NT2/D1 (cell line): ENCODE results near the gene TMEM62.

Source experiments
- DNase-seq: peaks from one replicate; pipeline ENCODE4 v3.0.0-alpha.2; 2011; ENCODE audit warnings: low read depth, low spot score
- H3K27me3 ChIP-seq: 2 replicates; pipeline ENCODE4 v1.6.0; 2011; ENCODE audit warnings: mild to moderate bottlenecking; ENCODE audit not compliant: insufficient read length, insufficient read depth
- H3K36me3 ChIP-seq: 2 replicates; pipeline ENCODE4 v1.6.1; 2011; ENCODE audit warnings: mild to moderate bottlenecking, low read length, mixed read lengths; ENCODE audit not compliant: insufficient read depth, insufficient read length
- H3K4me1 ChIP-seq: 2 replicates; pipeline ENCODE4 v1.5.1; 2011; ENCODE audit not compliant: insufficient read depth, insufficient read length
- H3K4me3 ChIP-seq: 2 replicates; pipeline ENCODE4 v1.5.1; 2011; ENCODE audit warnings: low read depth; ENCODE audit not compliant: insufficient read length
- H3K9ac ChIP-seq: 2 replicates; pipeline ENCODE4 v1.6.0; 2011; ENCODE audit warnings: low read depth; ENCODE audit not compliant: insufficient read length
- H3K9me3 ChIP-seq: 2 replicates; pipeline ENCODE4 v1.5.1; 2011; ENCODE audit warnings: mild to moderate bottlenecking, low read length; ENCODE audit not compliant: insufficient read depth
- SUZ12 ChIP-seq: IDR thresholded peaks from 2 replicates; pipeline ENCODE4 v1.6.1; 2011; ENCODE audit not compliant: insufficient read length, insufficient read depth; ENCODE audit errors: extremely low read depth
- YY1 ChIP-seq: IDR thresholded peaks from 2 replicates; pipeline ENCODE4 v1.6.1; 2011; ENCODE audit not compliant: insufficient read length, insufficient read depth
- ZNF274 ChIP-seq: IDR thresholded peaks from 2 replicates; pipeline ENCODE4 v1.6.1; 2011; ENCODE audit warnings: mild to moderate bottlenecking, low read depth, low read length

TMEM62 gene

GRCh38 chr15:43226436-43227305 is 93.3 kb downstream of the TMEM62 start:
- H3K4me1 ChIP-seq = no peaks in the 10 kb centered on the region
- no peak overlapping the region for H3K4me3 ChIP-seq
- TF ChIP-seq ZNF274 = no peak
- TF ChIP-seq SUZ12 = no peak
- TF ChIP-seq YY1 = no peak
- no peak overlapping the region for H3K9ac ChIP-seq
- no peaks in the 10 kb centered on the region for H3K9me3 ChIP-seq
- DNase-seq = no peak
- no peaks in the 10 kb centered on the region for H3K27me3 ChIP-seq
- H3K36me3 ChIP-seq = no peaks in the 10 kb centered on the region

- Histone ChIP-seq H3K27me3 (no peaks in the 10 kb centered on the region), H3K9ac (no peak overlapping the region), H3K9me3 (no peaks in the 10 kb centered on the region), H3K4me3 (no peak overlapping the region), H3K36me3 (no peaks in the 10 kb centered on the region), H3K4me1 (no peaks in the 10 kb centered on the region)
- no peak for DNase-seq
- TF ChIP-seq SUZ12 (no peak), YY1 (no peak), ZNF274 (no peak)
These were observed 96.6 kb downstream of the TMEM62 start for GRCh38 chr15:43229977-43230376.

- TF ChIP-seq YY1 = no peak
- no peak for TF ChIP-seq ZNF274
- TF ChIP-seq SUZ12 = no peak
- DNase-seq = no peak
- Histone ChIP-seq H3K4me1 (no peaks in the 10 kb centered on the region), H3K4me3 (no peak overlapping the region), H3K36me3 (no peaks in the 10 kb centered on the region), H3K9ac (no peak overlapping the region), H3K27me3 (no peaks in the 10 kb centered on the region), H3K9me3 (no peaks in the 10 kb centered on the region)
These were observed 97.3 kb downstream of the TMEM62 start for GRCh38 chr15:43230640-43231115.

- no peaks in the 10 kb centered on the region for H3K9me3 ChIP-seq
- H3K36me3 ChIP-seq = no peaks in the 10 kb centered on the region
- H3K27me3 ChIP-seq = no peaks in the 10 kb centered on the region
- TF ChIP-seq YY1 (no peak), SUZ12 (no peak), ZNF274 (no peak)
- H3K4me1 ChIP-seq = no peaks in the 10 kb centered on the region
- H3K4me3 ChIP-seq = no peak overlapping the region
- H3K9ac ChIP-seq = no peak overlapping the region
- no peak for DNase-seq
These were observed 99.0 kb downstream of the TMEM62 start for GRCh38 chr15:43232289-43232874.
